HG03135 (cell line): Measurements from ENCODE around the gene ZNF443.
A peak's percentile ranks its signal among the peaks of the same experiment; 100 is the strongest.
"Not testable (repeated sequence)": the region's sequence is repeated elsewhere in the genome, so short reads cannot be mapped to it uniquely, and the experiment has no call there.

Experiments used
- ATAC-seq: cut with Tn5 transposase; IDR thresholded peaks from one replicate; pipeline ENCODE4 v1.9.1; 2021; ENCODE audit warnings: mild to moderate bottlenecking, moderate library complexity; ENCODE audit not compliant: unreplicated experiment

The ZNF443 gene

GRCh38 chr19:12425236-12425887 is 15.5 kb downstream of the ZNF443 start:
- no peak for ATAC-seq

DNA sequence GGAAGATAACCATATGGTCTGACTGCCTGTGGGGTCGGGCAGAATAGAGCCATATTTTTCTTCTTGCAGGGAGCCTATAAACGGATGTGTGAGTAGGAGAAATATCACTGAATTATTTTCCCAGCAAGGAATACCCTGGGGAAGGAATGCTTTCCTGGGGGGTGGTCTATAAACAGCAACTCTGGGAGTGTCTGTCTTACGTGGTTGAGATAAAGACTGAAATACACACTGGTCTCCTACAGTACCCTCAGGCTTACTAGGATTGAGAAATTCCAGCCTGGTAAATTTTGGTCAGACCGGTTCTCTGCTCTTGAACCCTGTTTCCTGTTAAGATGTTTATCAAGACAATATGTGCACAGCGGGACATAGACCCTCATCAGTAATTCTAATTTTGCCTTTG is 23.5 kb downstream of the ZNF443 start:
- not testable (repeated sequence) for ATAC-seq

DNA sequence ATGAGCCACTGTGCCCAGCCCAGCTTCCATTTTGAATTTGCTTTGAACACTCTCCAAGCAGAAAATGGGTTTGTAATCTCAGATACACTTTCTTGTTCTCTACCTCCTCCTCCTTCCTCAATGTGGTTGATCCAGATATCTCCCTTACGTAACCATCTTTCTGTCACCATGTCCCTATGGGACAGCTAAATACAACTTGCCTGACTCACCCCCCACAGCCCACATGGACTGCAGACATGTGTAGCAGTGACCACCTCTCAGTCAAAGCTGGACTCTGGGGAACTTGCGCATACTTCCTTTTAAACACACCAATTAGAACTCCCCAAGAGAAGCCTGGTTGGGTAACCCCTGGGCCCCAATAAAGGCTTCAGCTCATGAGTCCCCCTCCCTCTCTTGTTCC is 28.9 kb downstream of the ZNF443 start:
- no peak for ATAC-seq

- ATAC-seq = peak; percentile 73
Observed at GRCh38 chr19:12400633-12401502, 40.0 kb downstream of the ZNF443 start, which contains the start of gene ZNF799. TSS of gene ZNF799 (minus strand) at chr19:12401271. CDS start at chr19:12401070, 201 bp downstream.

DNA sequence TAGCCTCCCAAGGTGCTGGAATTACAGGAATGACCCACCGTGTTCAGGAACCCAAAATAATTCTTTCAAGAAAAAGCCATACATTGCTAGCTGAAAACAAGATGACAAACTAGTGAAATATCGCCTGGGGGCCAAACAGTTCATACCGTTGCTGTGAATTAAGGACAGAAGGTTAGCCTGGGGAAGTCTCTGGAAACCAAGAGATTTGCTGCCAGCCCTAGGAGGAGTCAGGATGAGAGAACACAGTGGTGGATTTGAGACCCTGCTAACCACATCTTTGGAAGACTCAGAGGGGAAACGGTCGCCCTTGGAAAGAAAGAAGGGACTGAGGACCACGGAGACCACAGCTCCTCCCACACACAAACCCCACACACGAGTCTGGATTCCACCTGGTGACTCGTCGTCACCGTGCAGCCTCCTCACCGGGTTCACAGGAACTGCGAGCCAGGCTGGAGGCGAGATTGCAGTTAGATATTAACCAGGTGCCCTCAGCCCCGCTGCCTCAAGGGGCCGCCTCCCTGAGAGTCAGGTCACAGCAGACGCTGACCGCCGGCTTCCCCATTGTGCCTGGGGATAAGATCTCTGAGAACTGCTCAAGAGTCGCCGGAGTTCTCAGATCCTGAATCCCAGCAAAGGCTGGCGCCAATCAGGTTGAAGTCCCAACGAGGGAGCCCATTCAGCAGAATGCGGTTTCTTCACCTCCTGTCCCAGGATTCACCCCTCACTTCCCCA is 40.8 kb downstream of the ZNF443 start:
- ATAC-seq = peak; percentile 43

GRCh38 chr19:12391148-12391547 is 49.7 kb downstream of the ZNF443 start:
- ATAC-seq = not testable (repeated sequence)

DNA sequence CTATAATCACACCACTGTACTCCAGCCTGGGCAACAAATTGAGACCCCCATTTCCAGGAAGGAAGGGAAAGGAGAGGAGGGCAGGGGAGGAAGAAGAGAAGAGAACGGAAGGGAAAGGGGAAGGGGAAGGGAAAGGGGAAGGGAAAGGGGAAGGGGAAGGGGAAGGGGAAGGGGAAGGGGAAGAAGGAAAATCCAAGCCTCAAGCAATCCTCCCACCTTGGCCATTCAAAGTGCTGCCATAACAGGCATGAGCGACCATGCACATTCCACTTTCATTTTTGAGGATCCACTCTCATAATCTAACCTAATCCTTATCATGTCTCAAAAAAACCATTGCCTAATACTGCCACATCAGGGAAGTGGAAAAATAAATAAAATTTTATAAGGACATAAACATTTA is 54.5 kb downstream of the ZNF443 start:
- not testable (repeated sequence) for ATAC-seq

DNA sequence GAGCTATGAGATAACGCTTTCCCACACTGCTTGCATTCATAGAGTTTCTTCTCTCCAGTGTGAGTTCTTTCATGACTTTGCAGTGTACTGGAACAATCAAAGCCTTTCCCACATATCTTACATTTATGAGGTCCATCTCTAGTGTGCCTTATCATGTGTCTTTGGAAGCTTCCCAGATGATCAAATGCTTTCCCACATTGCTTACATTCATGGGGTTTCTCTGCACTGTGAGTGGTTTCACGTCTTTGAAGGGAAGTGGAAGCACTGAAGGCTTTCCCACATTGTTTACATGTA is 60.4 kb downstream of the ZNF443 start:
- ATAC-seq = no peak

GRCh38 chr19:12379732-12380443 is 60.9 kb downstream of the ZNF443 start:
- ATAC-seq = no peak
